GM18526 (cell line): ENCODE measurements around the gene GPSM1.

ENCODE experiments used
- POLR2A ChIP-seq: IDR thresholded peaks from 3 replicates; pipeline ENCODE4 v1.6.1; 2011; ENCODE audit not compliant: insufficient read length; ENCODE audit errors: extremely low read depth

GPSM1 gene

DNA sequence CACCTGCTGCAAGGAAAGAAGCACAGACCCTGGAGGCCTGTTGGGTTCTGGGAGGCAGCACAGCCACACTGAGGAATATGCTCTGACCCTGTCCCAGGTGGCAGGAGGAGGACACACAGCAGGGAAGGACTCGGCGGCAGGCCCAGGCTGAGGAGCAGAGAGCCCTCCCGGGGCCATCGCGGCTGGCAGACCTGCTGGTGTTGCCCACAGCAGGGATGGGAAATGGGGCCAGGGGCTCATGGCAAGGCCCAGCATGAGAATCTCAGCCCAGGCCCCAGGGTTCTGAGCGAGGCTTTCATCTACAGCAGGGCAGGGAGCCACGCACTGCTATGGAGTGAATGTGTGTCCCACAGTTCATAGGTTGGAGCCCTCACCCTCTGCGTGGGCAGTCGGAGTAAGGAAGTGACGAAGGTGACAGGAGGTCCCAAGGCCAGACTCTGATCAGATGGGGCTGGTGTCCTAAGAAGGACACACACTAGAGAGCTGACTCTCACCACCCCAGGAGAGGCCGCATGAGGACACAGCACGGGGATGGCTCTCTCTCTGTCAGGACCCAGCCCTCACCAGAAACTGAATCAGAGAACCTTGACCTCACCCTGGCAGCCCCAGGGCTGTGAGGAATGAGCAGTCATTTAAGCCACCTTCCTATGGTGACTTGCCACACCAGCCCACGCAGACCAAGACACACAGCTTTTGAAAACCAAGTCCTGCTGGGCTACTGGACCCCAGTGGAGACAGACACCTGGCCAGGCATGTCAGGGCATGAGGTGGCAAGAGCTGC is 10.3 kb upstream of the GPSM1 start:
- TF ChIP-seq POLR2A: no peak

DNA sequence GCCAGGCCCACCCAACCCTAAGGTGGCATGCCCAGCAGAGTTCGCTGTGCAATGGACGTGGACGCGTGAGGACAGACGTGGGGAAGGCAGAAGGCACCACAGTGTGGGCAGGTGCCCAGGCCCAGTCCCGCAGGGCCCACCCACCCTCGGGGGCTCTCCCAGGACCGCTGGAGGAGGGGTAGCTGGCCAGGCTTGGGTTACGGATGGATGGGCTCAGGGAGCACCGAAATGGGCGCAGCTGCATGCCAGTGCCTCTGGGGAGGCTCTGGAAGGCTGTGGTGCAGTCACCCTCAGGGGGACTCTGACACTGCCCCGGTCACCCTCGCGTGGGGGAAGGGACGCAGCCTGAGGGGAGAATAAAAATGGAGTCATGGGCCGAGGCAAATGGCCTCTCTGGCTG is 9.6 kb upstream of the GPSM1 start:
- TF ChIP-seq POLR2A: no peak

DNA sequence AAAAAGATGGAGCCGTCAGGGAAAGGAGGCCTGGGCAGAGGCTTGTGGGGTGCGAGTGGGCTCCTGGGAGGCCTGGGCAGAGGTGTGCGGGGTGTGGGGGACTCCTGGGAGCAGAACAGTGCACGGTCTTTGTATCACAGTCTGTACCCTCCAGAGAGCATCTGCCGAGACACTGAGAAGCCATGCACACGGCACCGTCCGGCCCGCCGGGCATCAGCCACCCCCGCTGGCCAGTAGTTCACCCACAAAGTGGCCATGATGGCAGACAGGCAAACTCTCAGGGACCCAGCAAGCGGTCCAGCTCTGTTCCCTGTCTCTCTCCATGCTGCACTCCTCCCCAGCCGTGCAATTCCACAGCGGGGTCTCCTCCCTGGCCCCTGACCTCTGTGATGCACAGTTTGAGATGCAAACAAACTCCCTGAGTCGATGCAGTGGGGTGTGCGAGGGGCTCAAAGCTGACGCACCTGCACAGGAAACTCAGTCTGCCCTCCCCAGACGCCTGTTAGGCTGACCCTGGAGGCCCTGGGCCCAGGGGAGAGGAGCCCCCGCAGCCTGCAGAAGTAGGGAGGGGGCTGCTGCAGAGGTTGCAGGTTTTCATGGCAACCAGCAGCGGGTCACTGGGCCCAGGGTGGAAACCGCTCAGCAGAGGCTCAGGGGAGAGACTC is 9.1 kb upstream of the GPSM1 start:
- TF ChIP-seq POLR2A: no peak

DNA sequence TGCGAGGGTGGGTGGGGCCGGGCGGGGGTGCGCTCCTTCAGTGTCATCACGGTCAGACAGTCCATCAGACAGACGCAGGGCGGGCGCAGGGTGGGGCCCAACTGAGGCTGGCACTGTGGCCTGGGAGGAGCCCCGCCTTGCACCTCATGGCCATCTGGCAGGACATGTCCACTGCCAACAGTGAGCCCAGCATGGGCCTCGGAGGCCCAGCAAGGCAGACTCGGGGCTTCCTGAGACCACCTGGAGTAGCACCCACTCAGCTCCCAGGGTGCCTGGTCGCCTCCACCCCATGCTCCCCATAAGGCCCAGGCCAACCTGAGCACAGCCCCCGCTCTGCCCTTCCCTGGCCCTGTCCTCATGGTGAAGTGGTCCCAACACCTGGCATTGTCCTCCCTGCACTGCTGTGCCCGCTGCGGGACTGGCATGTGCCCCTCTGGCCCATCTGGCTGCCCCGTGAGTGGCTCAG is 8.5 kb upstream of the GPSM1 start:
- no peak for TF ChIP-seq POLR2A

DNA sequence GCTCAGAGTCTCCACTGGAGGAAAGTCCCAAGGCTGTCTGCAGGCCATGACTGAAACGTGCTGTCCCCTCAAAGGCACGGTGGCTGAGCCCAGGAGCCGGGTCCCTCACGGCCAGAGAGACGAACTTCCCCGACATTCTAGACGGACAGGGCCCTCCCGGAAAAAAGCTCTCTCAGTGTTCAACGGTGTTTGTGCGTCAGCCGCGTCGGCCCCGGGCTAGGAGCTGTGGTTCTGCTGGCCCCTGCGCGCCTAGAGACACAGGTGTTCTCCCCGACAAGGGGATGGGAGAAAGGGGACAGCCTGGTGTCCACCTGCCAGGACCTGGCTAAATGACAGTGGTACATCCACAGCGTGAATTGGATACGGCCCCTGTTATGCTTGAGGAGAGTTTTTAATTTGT is 5.8 kb upstream of the GPSM1 start:
- TF ChIP-seq POLR2A: no peak

DNA sequence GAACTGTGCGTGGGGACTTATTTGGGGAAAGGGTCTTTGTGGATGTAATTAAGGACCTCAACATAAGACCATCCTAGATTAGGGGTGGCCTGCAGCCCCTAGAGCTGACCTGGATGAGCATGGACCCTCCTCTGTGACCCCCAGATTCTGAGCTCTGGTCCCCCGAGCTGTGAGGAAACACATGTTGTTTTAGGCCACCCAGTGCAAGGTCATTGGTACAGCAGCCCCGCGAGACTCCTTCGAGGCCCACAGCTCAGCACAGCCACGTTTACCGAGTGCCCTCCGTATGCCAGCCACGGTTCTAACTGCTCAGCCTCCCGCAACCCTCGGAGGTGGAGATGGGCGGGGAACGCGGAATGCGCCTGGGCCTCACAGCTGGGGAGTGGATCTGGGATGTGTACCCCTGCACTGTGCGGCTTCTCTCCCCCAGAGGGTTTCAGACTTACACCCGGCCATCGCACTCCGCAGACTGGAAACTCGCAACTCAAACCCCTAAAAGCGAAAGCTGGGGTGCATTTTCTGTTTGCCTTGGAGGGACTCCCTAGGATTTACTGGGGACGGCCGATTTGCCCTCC is 4.5 kb upstream of the GPSM1 start:
- no peak for TF ChIP-seq POLR2A

DNA sequence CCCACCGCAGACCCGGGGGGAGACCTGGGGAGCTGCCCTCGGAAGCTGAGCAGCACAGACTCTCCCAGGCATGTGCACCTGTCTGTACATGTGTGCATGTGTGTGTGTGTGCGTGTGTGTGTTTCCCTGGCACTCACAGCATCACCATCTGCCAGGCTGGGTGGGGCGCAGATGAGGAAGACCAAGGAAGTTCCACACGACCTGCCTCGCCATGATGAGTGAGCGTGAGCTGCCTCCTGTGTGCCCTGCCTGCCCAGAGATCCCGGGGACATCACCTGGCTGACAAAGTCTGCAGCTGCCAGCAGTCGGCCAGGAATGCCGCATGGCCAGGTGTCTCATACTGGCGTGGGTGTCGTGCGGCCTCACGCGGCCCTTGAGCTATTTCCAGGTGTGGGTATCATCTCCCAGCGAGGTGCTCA is 4.0 kb upstream of the GPSM1 start:
- TF ChIP-seq POLR2A: no peak

DNA sequence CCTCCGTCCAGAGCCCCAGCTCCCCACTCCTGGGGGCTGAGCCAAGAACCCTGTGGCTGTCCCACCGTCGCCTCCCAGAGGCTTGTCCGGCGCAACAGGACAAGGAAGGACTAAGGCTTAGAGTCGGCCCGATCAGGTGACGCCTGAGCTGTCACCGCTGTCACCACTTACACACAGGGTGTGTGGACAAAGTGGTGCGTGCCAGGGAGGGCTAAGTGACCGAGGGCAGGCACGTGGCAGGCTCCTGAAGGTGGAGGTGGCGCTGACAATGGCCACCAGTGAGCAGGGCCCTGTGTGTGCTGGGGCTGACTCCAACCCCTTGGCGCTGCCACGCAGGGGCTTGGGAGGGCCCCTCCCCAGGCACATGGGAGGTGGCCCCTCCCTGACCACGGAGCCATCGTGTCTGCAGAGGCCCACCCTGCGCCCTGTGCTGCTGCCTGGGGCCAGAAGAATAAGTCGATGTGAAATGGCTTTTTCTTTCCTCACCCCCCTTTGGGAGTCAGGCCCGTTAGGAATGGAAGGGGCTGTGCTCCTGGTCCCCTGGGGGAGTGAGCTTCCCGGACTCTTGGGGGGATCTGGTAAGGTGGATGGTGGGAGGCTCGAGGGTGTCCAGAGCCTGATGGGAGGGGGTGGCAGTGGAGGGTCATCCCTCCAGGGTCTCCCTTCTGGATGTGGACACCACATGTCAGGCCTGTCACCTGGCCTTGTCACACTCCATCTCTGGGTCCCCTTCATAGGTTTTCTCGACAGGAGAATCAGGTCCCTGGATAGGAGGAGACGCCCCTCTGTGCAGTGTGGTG is 2.6 kb upstream of the GPSM1 start:
- no peak for TF ChIP-seq POLR2A

DNA sequence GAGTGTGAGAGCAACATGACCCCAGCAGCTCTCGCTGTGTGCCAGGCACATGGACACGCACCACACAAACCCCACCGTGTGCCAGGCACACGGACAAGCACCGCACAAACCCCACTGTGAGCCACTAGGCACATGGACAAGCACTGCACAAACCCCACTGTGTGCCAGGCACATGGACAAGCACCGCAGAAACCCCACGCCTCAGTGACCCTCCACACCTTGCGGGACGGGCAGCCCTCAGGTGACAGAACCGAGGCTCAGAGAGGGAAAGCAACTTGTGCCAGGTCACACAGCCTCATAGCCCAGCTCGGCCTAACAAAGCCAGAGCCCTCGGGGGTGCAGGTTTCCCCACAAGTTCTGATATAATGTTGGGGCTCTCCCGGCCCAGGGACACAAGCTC is 2.0 kb upstream of the GPSM1 start:
- TF ChIP-seq POLR2A: no peak

DNA sequence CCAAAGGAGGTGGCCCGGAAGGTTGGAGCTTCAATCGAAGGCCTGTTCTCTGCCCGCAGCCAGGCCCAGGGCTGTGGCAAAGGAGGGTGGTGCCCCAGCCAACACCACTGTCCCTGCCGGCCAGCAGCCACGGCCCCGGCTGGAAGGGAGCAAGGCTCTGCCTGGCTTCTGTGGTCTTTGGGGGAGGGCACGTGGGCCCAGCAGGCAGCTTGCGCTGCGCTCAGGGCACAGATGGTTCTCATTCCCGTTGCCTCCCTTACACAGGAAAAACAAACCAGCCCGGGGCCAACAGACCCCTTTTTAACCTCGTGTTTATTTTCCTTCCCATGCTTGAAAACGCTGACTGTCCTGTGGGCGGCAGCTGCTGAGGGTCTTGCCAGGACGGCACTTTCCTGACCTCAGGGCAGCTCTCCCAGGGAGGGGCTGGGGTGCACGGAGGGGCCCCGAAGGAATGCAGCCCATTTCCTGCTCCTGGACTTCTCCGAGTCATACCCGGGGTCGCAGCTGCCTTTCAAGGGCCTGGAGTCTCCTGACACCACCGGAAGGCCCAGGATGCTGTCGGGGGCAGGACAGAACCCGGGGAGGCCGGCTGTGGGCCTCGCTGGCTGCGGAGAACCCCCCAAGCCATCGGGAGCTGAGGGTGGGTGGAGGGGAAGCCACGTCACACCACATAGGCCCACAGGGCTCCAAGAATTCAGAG is 1.1 kb upstream of the GPSM1 start:
- no peak for TF ChIP-seq POLR2A

DNA sequence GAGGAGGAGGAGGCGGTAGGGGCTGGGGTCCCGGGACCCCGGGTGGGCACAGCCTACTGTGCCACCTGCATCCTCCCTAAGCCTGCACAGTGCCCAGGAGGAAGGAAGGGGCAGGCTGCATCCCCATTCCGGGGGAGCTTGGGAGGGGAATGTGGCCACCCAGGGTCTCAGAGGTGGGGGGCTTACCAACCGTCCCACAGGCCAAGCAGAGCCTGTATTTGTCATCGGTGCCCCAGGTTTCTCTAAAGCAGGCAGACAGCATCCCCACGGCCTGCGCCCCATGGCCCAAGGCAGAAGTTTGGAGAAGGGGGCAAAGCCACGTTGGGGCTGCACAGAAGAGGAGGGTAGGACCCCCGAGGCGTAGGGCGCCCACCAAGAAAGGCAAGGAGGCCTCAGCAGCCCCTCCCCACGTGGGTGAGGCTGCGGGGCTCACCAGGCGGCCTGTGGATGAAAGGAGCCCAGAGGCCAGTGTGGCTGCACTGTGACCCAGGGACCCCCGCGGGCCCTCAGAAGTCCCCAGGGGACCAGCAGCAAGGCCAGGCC is 507 bp upstream of the GPSM1 start:
- TF ChIP-seq POLR2A: no peak

DNA sequence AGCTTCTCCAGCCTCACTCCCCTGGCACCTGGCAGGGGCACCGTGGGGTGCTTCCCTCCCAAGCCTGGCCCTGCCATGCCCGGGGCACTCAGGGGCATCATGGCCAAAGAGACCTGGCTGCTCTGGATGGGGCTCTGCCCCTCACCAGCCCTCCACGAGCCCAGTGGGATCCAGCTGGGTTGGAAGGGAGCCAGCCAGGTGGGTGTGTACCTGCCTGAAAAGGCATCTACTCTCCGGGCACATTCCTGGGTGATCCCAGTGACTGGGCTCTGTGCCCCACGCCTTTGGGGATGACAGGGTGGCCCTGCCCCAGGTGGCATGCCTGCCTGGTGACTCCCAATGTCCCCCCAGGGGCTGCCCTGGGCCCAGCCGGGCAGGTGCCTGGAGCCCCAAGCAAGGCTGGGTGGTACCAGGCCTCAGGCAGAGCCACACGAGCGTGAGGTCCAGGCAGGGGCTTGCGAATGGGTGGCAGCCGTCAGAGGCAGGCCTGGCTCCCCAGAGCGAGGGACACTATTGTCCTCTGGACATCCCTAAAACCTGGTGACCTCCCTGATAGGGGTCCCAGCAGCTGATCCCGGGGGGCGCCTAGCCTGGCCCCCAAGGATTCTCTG is 777 bp downstream of the GPSM1 start:
- TF ChIP-seq POLR2A: no peak

DNA sequence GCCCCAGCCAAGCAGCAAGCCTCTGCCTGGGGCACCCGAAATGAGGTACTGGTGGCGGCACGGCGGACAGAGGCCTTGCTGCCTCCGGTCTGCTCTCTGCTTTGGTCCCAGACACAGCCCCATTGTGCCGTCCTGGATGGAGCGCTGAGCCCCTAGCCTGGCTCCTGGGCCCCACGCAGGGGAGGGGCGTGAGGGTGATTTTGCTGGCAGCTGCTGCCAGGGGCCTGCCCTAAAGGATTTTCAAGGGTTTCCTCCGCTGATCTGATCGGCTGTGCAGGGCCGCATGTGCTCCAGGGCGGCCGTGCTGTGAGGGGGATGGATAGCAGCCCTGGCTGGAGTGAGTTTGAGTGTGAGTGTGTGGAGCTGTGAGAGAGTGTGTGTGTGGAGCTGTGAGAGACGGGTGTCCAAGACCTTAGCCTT is 1.3 kb downstream of the GPSM1 start:
- no peak for TF ChIP-seq POLR2A

DNA sequence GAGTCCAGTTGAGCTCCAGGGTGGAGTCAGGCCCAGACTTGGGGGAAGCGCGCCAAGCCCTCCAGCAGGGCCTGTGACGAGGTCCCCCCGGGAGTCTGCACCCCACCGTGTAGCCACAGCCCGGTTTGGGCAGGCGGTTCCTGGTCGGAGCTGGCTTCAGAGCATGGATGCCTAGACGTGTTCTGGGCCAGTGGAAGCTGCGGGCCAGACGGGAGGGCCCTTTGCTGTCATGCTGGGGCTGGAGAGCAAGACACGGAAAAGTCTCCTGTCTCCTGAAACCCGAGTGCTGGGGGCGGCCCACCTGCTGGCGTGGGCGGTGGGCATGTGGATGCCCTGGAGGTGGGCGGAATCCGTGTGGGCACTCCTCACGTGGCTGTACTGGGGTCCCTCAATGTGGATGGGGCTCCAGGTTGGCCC is 1.9 kb downstream of the GPSM1 start:
- TF ChIP-seq POLR2A: no peak
